MM.1S (cell line): ENCODE results near the gene CYP4A22.
"Not testable (repeated sequence)": the region's sequence is repeated elsewhere in the genome, so short reads cannot be mapped to it uniquely, and the experiment has no call there.

Experiments used
- DNase-seq: peaks from one replicate; pipeline ENCODE4 v3.0.0-alpha.2; 2015
- H2AFZ ChIP-seq: fragments of 300-600 bp; sonication (generic); 2 replicates; pipeline ENCODE4 v1.6.0; 2016; ENCODE audit warnings: antibody characterized with exemption, low read length
- H3F3A ChIP-seq: fragments of 300-600 bp; sonication (generic); 2 replicates; pipeline ENCODE4 v1.6.1; 2016; ENCODE audit warnings: mild to moderate bottlenecking, antibody characterized with exemption, low read length, moderate library complexity, mixed read lengths; ENCODE audit not compliant: insufficient read depth
- H3K27ac ChIP-seq: fragments of 300-600 bp; sonication (generic); 2 replicates; pipeline ENCODE4 v1.5.1; 2016; ENCODE audit warnings: mild to moderate bottlenecking, low read length
- H3K27me3 ChIP-seq: fragments of 300-600 bp; sonication (generic); replicated peaks from 2 replicates; pipeline ENCODE4 v1.6.0; 2016; ENCODE audit warnings: low read length; ENCODE audit not compliant: insufficient read depth
- H3K36me3 ChIP-seq: fragments of 300-600 bp; sonication (generic); replicated peaks from 2 replicates; pipeline ENCODE4 v1.6.1; 2016; ENCODE audit warnings: mild to moderate bottlenecking, low read length, mixed read lengths; ENCODE audit not compliant: insufficient read depth
- H3K4me1 ChIP-seq: fragments of 300-600 bp; sonication (generic); 2 replicates; pipeline ENCODE4 v1.6.1; 2016; ENCODE audit warnings: low read length, mixed read lengths
- H3K4me2 ChIP-seq: fragments of 300-600 bp; sonication (generic); 2 replicates; pipeline ENCODE4 v1.6.0; 2016; ENCODE audit warnings: low read depth, low read length
- H3K4me3 ChIP-seq: fragments of 300-600 bp; sonication (generic); 2 replicates; pipeline ENCODE4 v1.5.1; 2016; ENCODE audit warnings: low read length, mixed read lengths
- H3K79me2 ChIP-seq: fragments of 300-600 bp; sonication (generic); 2 replicates; pipeline ENCODE4 v1.6.1; 2016; ENCODE audit warnings: mixed run types, low read length, mixed read lengths
- H3K9ac ChIP-seq: fragments of 300-600 bp; sonication (generic); 2 replicates; pipeline ENCODE4 v1.6.1; 2016; ENCODE audit warnings: low read length, mixed read lengths
- H3K9me2 ChIP-seq: fragments of 300-600 bp; sonication (generic); replicated peaks from 2 replicates; pipeline ENCODE4 v1.6.1; 2016; ENCODE audit warnings: mild to moderate bottlenecking, low read length, mixed read lengths; ENCODE audit not compliant: insufficient read depth
- H3K9me3 ChIP-seq: fragments of 300-600 bp; sonication (generic); replicated peaks from 2 replicates; pipeline ENCODE4 v1.6.1; 2016; ENCODE audit warnings: mild to moderate bottlenecking, low read length, mixed read lengths; ENCODE audit not compliant: insufficient read depth
- H4K20me1 ChIP-seq: fragments of 300-600 bp; sonication (generic); 2 replicates; pipeline ENCODE4 v1.6.1; 2016; ENCODE audit warnings: mild to moderate bottlenecking, low read length, moderate library complexity, mixed read lengths; ENCODE audit not compliant: insufficient read depth
- EZH2 ChIP-seq: fragments of 300-600 bp; sonication (generic); optimal IDR thresholded peaks from 2 replicates; pipeline ENCODE3; 2017; ENCODE audit warnings: low read depth, mild to moderate bottlenecking, antibody characterized with exemption, low read length, mixed read lengths
- EZH2phosphoT487 ChIP-seq: fragments of 300-600 bp; sonication (generic); IDR thresholded peaks from 2 replicates; pipeline ENCODE4 v1.6.1; 2018; ENCODE audit warnings: antibody characterized with exemption, low read length
- TF ChIP-seq, protein P1 (sequence below): fragments of 300-600 bp; sonication (generic); IDR thresholded peaks from 2 replicates; pipeline ENCODE4 v1.5.1; 2016; ENCODE audit warnings: antibody characterized with exemption, low read length, mixed read lengths

Gene CYP4A22

DNA sequence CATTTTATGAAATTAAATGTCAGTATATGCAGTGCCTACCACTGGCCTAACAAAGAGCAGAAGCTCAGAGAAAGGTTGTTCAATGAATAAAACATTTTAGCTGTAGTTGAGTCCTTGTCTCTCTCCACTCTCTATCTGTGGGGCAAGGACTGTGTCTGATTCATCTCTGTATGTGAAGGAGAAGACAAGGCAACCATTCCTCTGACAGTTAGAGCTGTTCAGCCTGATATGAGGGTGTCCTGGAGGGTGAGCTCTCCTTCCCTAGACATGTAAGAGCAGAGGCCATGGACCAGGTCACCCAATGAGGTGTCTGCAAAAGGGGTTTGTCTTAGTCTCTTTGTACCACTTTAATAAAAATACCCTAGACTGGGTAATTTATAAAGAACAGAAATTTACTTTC, 57.1 kb downstream of the CYP4A22 start:
- TF ChIP-seq EZH2phosphoT487: no peak
- TF ChIP-seq, protein P1, sequence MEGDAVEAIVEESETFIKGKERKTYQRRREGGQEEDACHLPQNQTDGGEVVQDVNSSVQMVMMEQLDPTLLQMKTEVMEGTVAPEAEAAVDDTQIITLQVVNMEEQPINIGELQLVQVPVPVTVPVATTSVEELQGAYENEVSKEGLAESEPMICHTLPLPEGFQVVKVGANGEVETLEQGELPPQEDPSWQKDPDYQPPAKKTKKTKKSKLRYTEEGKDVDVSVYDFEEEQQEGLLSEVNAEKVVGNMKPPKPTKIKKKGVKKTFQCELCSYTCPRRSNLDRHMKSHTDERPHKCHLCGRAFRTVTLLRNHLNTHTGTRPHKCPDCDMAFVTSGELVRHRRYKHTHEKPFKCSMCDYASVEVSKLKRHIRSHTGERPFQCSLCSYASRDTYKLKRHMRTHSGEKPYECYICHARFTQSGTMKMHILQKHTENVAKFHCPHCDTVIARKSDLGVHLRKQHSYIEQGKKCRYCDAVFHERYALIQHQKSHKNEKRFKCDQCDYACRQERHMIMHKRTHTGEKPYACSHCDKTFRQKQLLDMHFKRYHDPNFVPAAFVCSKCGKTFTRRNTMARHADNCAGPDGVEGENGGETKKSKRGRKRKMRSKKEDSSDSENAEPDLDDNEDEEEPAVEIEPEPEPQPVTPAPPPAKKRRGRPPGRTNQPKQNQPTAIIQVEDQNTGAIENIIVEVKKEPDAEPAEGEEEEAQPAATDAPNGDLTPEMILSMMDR: no peak
- no peak for TF ChIP-seq EZH2
- no peak overlapping the region for H3K4me2 ChIP-seq
- no peaks in the 10 kb centered on the region for H3F3A ChIP-seq
- no peaks in the 10 kb centered on the region for H3K9me3 ChIP-seq
- H3K9me2 ChIP-seq: no peaks in the 10 kb centered on the region
- no peak overlapping the region for H3K9ac ChIP-seq
- H3K79me2 ChIP-seq: no peaks in the 10 kb centered on the region
- no peaks in the 10 kb centered on the region for H3K36me3 ChIP-seq
- no peaks in the 10 kb centered on the region for H3K4me1 ChIP-seq
- H3K27me3 ChIP-seq: no peaks in the 10 kb centered on the region
- H4K20me1 ChIP-seq: no peaks in the 10 kb centered on the region
- no peak for DNase-seq
- H3K27ac ChIP-seq: no peak overlapping the region
- H3K4me3 ChIP-seq: no peak overlapping the region
- no peak overlapping the region for H2AFZ ChIP-seq

DNA sequence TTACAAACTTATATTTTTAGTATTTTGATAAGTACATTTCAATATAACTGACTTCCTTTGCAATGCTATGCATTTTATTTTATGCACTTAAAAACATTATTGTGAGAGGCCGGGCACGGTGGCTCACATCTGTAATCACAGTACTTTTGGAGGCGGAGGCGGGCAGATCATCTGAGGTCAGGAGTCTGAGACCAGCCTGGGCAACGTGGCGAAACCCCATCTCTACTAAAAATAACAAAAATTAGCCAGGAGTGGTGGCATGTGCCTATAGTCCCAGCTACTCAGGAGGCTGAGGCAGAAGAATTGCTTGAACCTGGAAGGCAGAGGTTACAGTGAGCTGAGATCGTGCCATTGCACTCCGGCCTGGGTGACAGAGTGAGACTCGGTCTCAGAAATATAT, 58.7 kb downstream of the CYP4A22 start:
- H3K79me2 ChIP-seq, H3K4me1 ChIP-seq, H3K9me2 ChIP-seq, H3K4me3 ChIP-seq, H3K36me3 ChIP-seq, H2AFZ ChIP-seq, H3K9me3 ChIP-seq, DNase-seq, H3K9ac ChIP-seq, H3F3A ChIP-seq, H3K4me2 ChIP-seq, H3K27me3 ChIP-seq, H3K27ac ChIP-seq, H4K20me1 ChIP-seq: not testable (repeated sequence)

DNA sequence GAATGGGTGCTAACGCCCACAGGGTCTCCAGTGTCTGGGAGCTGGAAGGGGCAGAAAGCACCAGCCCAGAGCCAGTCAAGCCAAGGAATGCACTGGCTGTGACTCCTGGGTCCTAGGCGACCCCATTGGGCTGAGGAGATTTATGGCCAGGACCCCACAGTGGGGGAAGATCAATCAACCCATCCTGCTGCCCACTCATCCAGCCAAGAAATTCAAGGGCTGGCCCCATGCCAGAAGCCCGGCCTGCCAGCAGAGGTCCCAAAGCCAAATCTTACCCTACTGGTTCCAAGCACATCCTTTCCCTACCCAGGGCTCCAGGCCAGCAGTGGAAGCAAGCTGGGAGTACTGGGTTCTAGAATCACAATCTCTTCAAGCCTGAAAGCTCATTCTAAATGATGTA, 59.4 kb downstream of the CYP4A22 start:
- no peaks in the 10 kb centered on the region for H3K27me3 ChIP-seq
- no peak overlapping the region for H3K4me3 ChIP-seq
- no peaks in the 10 kb centered on the region for H3K9me3 ChIP-seq
- no peak for DNase-seq
- H3K4me1 ChIP-seq: no peaks in the 10 kb centered on the region
- H3K27ac ChIP-seq: no peak overlapping the region
- no peak overlapping the region for H3K4me2 ChIP-seq
- H3K9ac ChIP-seq: no peak overlapping the region
- H3F3A ChIP-seq: no peaks in the 10 kb centered on the region
- no peaks in the 10 kb centered on the region for H3K9me2 ChIP-seq
- H4K20me1 ChIP-seq: no peaks in the 10 kb centered on the region
- H3K79me2 ChIP-seq: no peaks in the 10 kb centered on the region
- no peaks in the 10 kb centered on the region for H3K36me3 ChIP-seq
- no peak overlapping the region for H2AFZ ChIP-seq
- no peak for TF ChIP-seq EZH2phosphoT487
- TF ChIP-seq EZH2: no peak
- TF ChIP-seq, protein P1: no peak

DNA sequence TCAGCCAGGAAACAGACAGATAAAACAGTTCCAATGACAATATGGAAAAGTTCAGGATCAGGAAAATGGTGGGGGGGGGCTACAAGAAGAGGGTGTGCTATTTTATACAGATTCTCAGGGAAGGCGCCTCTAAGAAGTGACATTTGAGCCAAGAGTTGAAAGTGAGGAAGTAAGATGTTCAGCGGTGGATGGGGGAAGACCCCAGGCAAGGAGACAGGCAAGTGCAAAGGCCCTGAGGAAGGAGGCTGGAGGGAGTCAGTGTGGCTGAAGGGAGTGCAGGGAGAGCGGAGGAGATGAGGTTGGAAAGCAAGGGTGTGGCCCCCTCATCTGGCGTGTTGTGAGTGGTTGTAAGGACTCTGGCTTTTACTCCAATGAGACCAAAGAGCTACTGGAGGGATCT, 61.0 kb downstream of the CYP4A22 start:
- H3K27me3 ChIP-seq: no peaks in the 10 kb centered on the region
- DNase-seq: no peak
- TF ChIP-seq, protein P1: no peak
- TF ChIP-seq EZH2 (no peak), EZH2phosphoT487 (no peak)
- H3K36me3 ChIP-seq: no peaks in the 10 kb centered on the region
- H3K27ac ChIP-seq: no peak overlapping the region
- H3K9me3 ChIP-seq: no peaks in the 10 kb centered on the region
- H3K9ac ChIP-seq: no peak overlapping the region
- H3K79me2 ChIP-seq: no peaks in the 10 kb centered on the region
- no peaks in the 10 kb centered on the region for H4K20me1 ChIP-seq
- no peak overlapping the region for H3K4me2 ChIP-seq
- H3K4me3 ChIP-seq: no peak overlapping the region
- H2AFZ ChIP-seq: no peak overlapping the region
- no peaks in the 10 kb centered on the region for H3K9me2 ChIP-seq
- H3F3A ChIP-seq: no peaks in the 10 kb centered on the region
- no peaks in the 10 kb centered on the region for H3K4me1 ChIP-seq
